NCI-H446 treated with DMSO at 0.1 percent for 48 hours (cell line): ENCODE measurements around the gene ASAP3.

Experiments used
- DNase-seq: peaks from one replicate; lab custom pipeline; 2025; lab: John Stamatoyannopoulos, UW

ASAP3 gene

DNA sequence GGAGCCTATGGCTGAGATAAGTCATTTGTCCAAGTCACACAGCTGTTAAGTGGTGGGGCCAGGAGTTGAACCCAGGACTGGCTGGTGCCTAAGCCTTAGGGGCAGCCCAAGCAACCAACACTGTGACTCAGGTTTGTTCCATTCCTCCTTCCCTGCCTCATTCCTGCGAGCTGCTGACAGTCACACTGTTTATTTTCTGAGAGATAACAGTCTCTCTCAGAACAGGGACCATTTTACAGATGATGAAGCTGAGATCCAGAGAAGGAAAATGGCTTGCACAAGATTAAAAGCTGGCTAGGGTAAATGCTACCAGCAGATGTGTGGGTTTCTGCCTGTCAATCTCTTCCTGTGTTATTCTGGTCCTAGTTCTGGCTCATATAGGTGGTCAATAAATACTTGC is 35.1 kb downstream of the ASAP3 start:
- DNase-seq, result no peak

DNA sequence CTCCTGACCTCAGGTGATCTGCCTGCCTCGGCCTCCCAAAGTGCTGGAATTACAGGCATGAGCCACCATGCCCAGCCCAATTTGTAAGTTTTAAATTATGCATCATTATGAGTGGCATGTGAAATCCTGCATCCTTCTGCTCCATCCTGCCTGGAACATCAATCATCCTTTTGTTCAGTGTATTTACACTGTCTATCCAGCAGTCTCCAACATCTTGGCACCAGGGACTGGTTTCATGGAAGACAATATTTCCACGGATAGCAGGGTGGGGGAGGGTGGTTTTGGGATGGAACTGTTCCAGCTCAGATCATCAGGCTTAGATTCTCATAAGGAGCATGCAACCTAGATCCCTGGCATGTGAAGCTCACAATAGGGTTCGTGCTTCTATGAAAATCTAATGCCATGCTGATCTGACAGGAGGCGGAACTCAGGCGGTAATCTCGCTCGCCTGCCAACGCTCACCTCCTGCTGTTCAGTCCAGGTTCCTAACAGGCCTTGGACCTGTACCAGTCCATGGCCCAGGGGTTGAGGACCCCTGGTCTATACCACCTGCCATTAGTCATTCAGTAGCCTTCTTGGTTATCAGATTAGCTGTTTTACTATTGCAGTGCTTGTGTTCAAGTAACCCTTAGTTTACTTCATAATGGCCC is 37.2 kb downstream of the ASAP3 start:
- peak; percentile 91 for DNase-seq

- DNase-seq, result no peak
These were observed 39.2 kb downstream of the ASAP3 start for GRCh38 chr1:23444596-23445390.

- DNase-seq, result no peak
These were observed 39.9 kb downstream of the ASAP3 start for GRCh38 chr1:23444104-23444533.

DNA sequence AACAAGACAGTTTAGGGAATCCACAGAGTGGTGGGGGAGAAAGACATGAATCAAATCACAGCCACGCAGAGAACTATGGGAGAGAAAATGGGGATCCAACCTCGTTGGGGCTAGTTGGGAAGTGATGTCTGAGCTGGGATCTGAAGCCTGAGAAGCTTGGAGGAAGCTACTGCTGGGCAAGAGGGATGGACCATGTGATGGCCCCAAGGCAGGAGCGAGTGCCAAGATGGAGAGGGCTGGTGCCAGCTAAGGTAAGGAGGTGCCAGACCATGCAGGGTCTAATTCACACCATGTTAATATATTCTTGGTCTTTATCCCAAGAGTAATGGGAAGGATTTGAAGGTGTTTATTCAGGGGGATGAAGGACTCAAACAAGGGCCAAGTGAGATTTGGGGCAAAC is 41.2 kb downstream of the ASAP3 start:
- peak; percentile 45 for DNase-seq

- no peak for DNase-seq
These were observed 42.4 kb downstream of the ASAP3 start for GRCh38 chr1:23441446-23442148.

GRCh38 chr1:23438545-23438944 is 45.4 kb downstream of the ASAP3 start:
- no peak for DNase-seq

DNA sequence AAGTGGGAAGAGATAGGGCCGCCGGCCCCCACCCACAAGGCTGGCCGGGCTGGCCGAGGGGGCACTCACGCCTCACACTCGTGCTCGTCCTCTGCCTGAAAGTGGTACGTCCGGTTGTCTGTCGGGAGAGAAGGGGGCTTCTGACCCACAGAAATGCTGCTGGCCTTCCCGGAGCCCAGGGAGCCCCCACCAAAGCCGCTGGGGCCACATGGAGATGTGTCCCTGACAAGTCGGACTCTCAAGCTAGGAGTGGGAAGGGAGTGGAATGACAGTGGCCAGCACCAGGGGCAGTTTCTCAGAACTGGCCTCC is 46.7 kb downstream of the ASAP3 start:
- DNase-seq, result no peak

DNA sequence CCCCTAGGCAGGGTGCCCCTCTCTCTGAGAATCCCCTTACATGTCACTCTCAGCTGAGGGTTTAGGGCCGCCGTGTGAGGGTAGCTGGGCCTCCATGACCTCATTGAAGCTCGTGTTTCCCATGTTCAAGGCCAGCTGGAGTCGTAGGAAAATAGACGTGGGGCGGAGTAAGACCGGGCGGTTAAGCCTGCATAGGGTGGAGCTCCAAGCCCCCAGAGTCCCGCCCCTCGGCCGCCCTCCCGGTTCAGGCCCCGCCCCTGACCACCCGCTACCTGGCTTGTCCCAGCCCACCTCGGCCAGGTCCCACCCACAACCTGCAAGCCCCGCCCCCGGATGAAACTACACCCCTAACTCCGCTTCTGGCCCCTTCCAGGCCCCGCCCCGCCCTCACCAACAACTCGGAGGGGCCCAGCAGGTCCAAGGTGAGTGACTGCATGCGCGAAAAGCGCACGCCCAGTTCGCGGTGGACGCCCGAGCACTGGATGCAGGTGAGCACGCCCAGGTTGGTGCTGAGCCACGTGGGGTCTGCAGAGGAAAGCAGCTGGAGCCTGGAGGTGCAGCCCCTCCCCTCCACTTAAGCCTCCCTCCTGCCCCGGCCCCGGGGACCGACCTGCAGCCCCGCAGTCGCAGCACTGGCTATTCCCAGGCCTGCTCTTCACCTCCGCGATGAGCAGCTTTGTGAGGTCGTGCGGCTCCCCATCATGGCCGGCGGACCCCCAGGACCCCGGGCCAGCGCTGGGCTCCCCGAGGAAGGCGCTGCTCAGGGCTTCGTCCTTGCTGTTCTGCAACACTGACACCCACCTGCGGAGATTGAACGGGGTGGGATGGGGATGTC is 47.2 kb downstream of the ASAP3 start:
- DNase-seq, result no peak

- DNase-seq, result no peak
These were observed 49.7 kb downstream of the ASAP3 start for GRCh38 chr1:23434260-23434775.

DNA sequence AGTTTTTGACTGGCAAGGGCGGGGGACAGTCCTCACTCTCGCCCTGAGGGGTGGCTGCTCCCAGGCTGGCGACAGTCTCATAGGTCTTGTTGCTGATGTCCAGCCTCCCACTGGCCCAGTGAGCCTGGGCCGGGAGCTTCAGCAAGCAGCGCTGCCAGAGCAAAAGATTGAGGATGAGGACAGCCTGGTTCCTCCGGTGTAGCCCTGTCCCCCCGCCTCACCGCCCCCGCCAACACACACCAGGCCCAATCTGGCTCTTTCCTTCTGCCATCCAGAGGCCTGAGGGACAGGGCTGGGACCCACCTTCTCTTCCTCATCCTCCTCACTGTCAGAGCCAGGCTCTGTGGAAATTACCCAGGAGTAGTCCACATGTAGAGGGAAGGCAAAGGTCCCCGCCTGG is 50.9 kb downstream of the ASAP3 start:
- no peak for DNase-seq

- DNase-seq, result no peak
These were observed 52.5 kb downstream of the ASAP3 start for GRCh38 chr1:23431431-23431830.

GRCh38 chr1:23430803-23431202 is 53.2 kb downstream of the ASAP3 start:
- no peak for DNase-seq

GRCh38 chr1:23428136-23428905 is 55.7 kb downstream of the ASAP3 start:
- DNase-seq, result no peak

DNA sequence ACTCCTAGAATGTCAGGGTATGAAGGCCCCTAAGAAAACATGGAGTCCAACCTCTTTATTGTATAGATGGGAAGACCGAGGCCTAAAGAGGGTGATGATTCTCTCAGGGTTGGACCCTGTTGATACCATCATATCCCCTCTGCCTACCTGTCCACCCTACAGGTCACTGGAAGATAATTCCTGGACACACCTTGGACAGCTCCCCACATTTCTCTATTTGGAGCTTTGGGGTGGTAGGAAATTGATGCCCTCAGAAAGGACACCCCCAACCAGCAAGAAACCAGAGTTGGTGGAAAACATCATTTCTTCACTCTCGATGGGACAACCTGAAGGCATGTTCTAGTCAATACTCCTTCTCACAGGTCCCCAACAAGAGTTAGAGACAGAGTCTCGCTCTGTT is 56.4 kb downstream of the ASAP3 start:
- DNase-seq, result no peak

GRCh38 chr1:23426828-23427227 is 57.2 kb downstream of the ASAP3 start:
- DNase-seq, result no peak

GRCh38 chr1:23425193-23425494 is 58.8 kb downstream of the ASAP3 start:
- no peak for DNase-seq

DNA sequence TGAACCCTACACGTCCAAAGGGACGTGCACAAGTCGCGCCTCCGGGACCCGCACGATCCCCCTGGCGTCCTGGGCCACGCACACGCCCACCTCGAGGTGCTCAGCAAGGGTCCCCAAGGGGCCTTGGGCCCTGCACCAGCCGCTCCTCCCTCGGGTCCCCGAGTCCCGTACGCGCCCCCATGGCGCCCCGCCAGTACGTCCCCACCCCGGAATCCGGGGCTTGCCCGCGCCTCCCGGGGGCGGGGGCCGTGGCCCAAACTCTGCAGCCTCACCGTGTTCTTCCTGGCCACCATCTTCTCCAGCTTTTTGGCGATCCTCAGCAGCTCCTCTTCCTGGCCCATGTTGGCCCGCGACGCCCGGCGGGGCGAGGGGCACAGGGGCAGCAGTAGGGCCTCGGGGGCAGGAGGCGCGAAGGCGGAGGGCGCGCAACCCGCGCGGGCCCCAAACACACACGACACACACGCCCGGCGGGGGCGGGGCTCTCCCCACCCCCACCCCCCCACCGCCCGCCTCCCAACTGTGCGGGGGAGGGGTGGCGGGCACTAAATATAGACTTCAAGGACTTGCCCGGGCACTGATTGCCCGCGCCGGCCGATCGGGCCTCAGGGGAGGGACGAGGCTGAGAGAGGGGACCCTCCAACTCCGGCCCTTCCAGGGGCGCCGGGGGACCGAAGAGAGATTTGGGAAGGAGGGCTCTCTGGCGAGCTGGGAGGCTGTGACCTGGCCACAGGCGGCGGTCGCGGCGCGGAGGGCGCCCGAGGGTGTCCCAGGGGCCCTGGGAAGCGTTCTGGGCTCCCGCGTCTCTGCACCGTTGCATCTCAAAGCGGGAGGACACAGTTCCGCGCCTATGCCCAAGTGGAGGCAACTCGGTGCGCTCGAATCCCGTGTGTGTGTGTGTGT is 59.4 kb downstream of the ASAP3 start, which contains the start of gene TCEA3:
Gene TCEA3 (minus strand): TSS at position 456 of the 900 bp plus-strand sequence. CDS start 115 bp downstream, at position 341.
- DNase-seq, result no peak

- DNase-seq, result no peak
These were observed 60.3 kb downstream of the ASAP3 start for GRCh38 chr1:23423415-23424292.
